GM19099 (cell line): ENCODE measurements around the gene APBB2.

Source experiments
- POLR2A ChIP-seq: IDR thresholded peaks from 3 replicates; pipeline ENCODE4 v1.6.1; 2011; ENCODE audit warnings: low read depth; ENCODE audit not compliant: insufficient read length; ENCODE audit errors: extremely low read depth

The APBB2 gene

GRCh38 chr4:40962551-40963180 lies 251.7 kb downstream of the APBB2 start:
- no peak for TF ChIP-seq POLR2A

- no peak for TF ChIP-seq POLR2A
Observed at GRCh38 chr4:40960941-40961340, 253.4 kb downstream of the APBB2 start.

GRCh38 chr4:40957281-40957680 lies 257.1 kb downstream of the APBB2 start:
- TF ChIP-seq POLR2A = no peak

- TF ChIP-seq POLR2A = no peak
Observed at GRCh38 chr4:40956721-40957255, 257.6 kb downstream of the APBB2 start.

- TF ChIP-seq POLR2A = no peak
Observed at GRCh38 chr4:40954088-40954668, 260.2 kb downstream of the APBB2 start.

- no peak for TF ChIP-seq POLR2A
Observed at GRCh38 chr4:40953283-40954087, 260.9 kb downstream of the APBB2 start.

- no peak for TF ChIP-seq POLR2A
Observed at GRCh38 chr4:40952672-40953071, 261.7 kb downstream of the APBB2 start.

GRCh38 chr4:40952217-40952616 lies 262.1 kb downstream of the APBB2 start:
- no peak for TF ChIP-seq POLR2A

- TF ChIP-seq POLR2A = no peak
Observed at GRCh38 chr4:40951026-40951425, 263.3 kb downstream of the APBB2 start.

GRCh38 chr4:40949358-40950100 lies 264.8 kb downstream of the APBB2 start:
- TF ChIP-seq POLR2A = no peak

GRCh38 chr4:40948014-40948413 lies 266.3 kb downstream of the APBB2 start:
- no peak for TF ChIP-seq POLR2A

- TF ChIP-seq POLR2A = no peak
Observed at GRCh38 chr4:40946652-40947051, 267.7 kb downstream of the APBB2 start.

- no peak for TF ChIP-seq POLR2A
Observed at GRCh38 chr4:40940756-40941155, 273.6 kb downstream of the APBB2 start.

GRCh38 chr4:40940317-40940741 lies 274.0 kb downstream of the APBB2 start:
- no peak for TF ChIP-seq POLR2A

GRCh38 chr4:40939856-40940255 lies 274.5 kb downstream of the APBB2 start:
- TF ChIP-seq POLR2A = no peak
